Mesenchymal stem cell (in vitro differentiated cells and primary cell): ENCODE results near the gene GRIK4.

Experiments used
- DNase-seq: peaks from one replicate; pipeline ENCODE4 v3.0.0-alpha.2; 2013
- H2AFZ ChIP-seq: one replicate; pipeline ENCODE4 v1.6.1; 2013; ENCODE audit warnings: low read depth, mild to moderate bottlenecking, control low read depth, inconsistent platforms, low read length, moderate library complexity
- H2AK5ac ChIP-seq: 2 replicates; pipeline ENCODE4 v1.6.1; 2013; ENCODE audit warnings: low read length, moderate library complexity, mild to moderate bottlenecking, inconsistent platforms; ENCODE audit not compliant: severe bottlenecking
- H2BK120ac ChIP-seq: one replicate; pipeline ENCODE4 v1.6.1; 2013; ENCODE audit warnings: low read depth, mild to moderate bottlenecking, inconsistent platforms, low read length, moderate library complexity
- H2BK12ac ChIP-seq, 2 experiments: one replicate each; pipeline ENCODE4 v1.6.1; 2013; ENCODE audit warnings: inconsistent platforms in 2 of 2, low read length in 2 of 2, mild to moderate bottlenecking in 2 of 2, moderate library complexity in 2 of 2, control low read depth in 1 of 2
- H2BK15ac ChIP-seq: one replicate; pipeline ENCODE4 v1.6.1; 2013; ENCODE audit warnings: mild to moderate bottlenecking, low read depth, inconsistent platforms; ENCODE audit not compliant: poor library complexity, severe bottlenecking
- H2BK5ac ChIP-seq: 2 replicates; pipeline ENCODE4 v1.6.1; 2013; ENCODE audit warnings: low read depth, mild to moderate bottlenecking, low read length, control low read depth, inconsistent platforms; ENCODE audit not compliant: poor library complexity, severe bottlenecking
- H3K14ac ChIP-seq, 2 experiments: one replicate each; pipeline ENCODE4 v1.6.1; 2013; ENCODE audit warnings: inconsistent platforms in 2 of 2, low read length in 2 of 2, control low read depth in 1 of 2, mild to moderate bottlenecking in 1 of 2, moderate library complexity in 1 of 2
- H3K18ac ChIP-seq, 2 experiments: one replicate each; pipeline ENCODE4 v1.6.1; 2013; ENCODE audit warnings: inconsistent platforms in 2 of 2, low read length in 2 of 2, control low read depth in 1 of 2, low read depth in 1 of 2, mild to moderate bottlenecking in 1 of 2
- H3K23ac ChIP-seq, 2 experiments: one replicate each; pipeline ENCODE4 v1.6.1; 2013; ENCODE audit warnings: inconsistent platforms in 2 of 2, low read length in 2 of 2, mild to moderate bottlenecking in 2 of 2, moderate library complexity in 2 of 2, control low read depth in 1 of 2
- H3K27ac ChIP-seq: 2 replicates; pipeline ENCODE4 v1.5.1; 2013; ENCODE audit warnings: mild to moderate bottlenecking, moderate library complexity, low read length, control low read depth, inconsistent platforms; ENCODE audit not compliant: poor library complexity, severe bottlenecking
- H3K27me3 ChIP-seq, 2 experiments: 2 replicates each; pipeline versions ENCODE4 v1.6.1 to v1.7.0; 2013; ENCODE audit warnings: low read length in 2 of 2, mild to moderate bottlenecking in 2 of 2, moderate library complexity in 2 of 2, control low read depth in 1 of 2, inconsistent platforms in 1 of 2; ENCODE audit not compliant: control insufficient read depth in 1 of 2, insufficient read depth in 1 of 2
- H3K36me3 ChIP-seq, 2 experiments: 2 replicates each; pipeline versions ENCODE4 v1.6.1 to v1.7.0; 2013; ENCODE audit warnings: low read length in 2 of 2, control low read depth in 1 of 2, inconsistent platforms in 1 of 2, low read depth in 1 of 2, mild to moderate bottlenecking in 1 of 2; ENCODE audit not compliant: insufficient read depth in 2 of 2, control insufficient read depth in 1 of 2
- H3K4ac ChIP-seq, 2 experiments: one replicate each; pipeline ENCODE4 v1.6.1; 2013; ENCODE audit warnings: inconsistent platforms in 2 of 2, low read length in 2 of 2, mild to moderate bottlenecking in 2 of 2, moderate library complexity in 2 of 2, control low read depth in 1 of 2, low read depth in 1 of 2
- H3K4me1 ChIP-seq: 2 replicates; pipeline ENCODE4 v1.6.1; 2013; ENCODE audit warnings: low read depth, low read length, control low read depth; ENCODE audit not compliant: control insufficient read depth, insufficient read depth
- H3K4me2 ChIP-seq: 2 replicates; pipeline ENCODE4 v1.6.1; 2013; ENCODE audit warnings: low read length, mild to moderate bottlenecking, inconsistent platforms; ENCODE audit not compliant: poor library complexity, severe bottlenecking
- H3K4me3 ChIP-seq, 2 experiments: 2 replicates each; pipeline versions ENCODE4 v1.5.1 to v1.7.0; 2013; ENCODE audit warnings: low read length in 2 of 2, mild to moderate bottlenecking in 2 of 2, control low read depth in 1 of 2, low read depth in 1 of 2; ENCODE audit not compliant: insufficient read depth in 1 of 2
- H3K79me1 ChIP-seq: replicated peaks from 2 replicates; pipeline ENCODE4 v1.6.1; 2013; ENCODE audit warnings: mild to moderate bottlenecking, control low read depth, low read length, inconsistent platforms; ENCODE audit not compliant: poor library complexity, severe bottlenecking
- H3K9ac ChIP-seq: 2 replicates; pipeline ENCODE4 v1.7.0; 2013; ENCODE audit warnings: mild to moderate bottlenecking, low read length, moderate library complexity
- H3K9me3 ChIP-seq: 2 replicates; pipeline ENCODE4 v1.7.0; 2013; ENCODE audit warnings: mild to moderate bottlenecking, low read length; ENCODE audit not compliant: control insufficient read depth
- H4K8ac ChIP-seq: one replicate; pipeline ENCODE4 v1.6.1; 2013; ENCODE audit warnings: inconsistent platforms, mild to moderate bottlenecking, low read length, moderate library complexity
- H4K91ac ChIP-seq: one replicate; pipeline ENCODE4 v1.6.1; 2013; ENCODE audit warnings: mild to moderate bottlenecking, low read length, inconsistent platforms
- WGBS: methylation state at CpG from one replicate; pipeline ENCODE4 v1.1.7; 2013; ENCODE audit warnings: mixed read lengths; 5-methylcytosine and 5-hydroxymethylcytosine counted together

Gene GRIK4

DNA sequence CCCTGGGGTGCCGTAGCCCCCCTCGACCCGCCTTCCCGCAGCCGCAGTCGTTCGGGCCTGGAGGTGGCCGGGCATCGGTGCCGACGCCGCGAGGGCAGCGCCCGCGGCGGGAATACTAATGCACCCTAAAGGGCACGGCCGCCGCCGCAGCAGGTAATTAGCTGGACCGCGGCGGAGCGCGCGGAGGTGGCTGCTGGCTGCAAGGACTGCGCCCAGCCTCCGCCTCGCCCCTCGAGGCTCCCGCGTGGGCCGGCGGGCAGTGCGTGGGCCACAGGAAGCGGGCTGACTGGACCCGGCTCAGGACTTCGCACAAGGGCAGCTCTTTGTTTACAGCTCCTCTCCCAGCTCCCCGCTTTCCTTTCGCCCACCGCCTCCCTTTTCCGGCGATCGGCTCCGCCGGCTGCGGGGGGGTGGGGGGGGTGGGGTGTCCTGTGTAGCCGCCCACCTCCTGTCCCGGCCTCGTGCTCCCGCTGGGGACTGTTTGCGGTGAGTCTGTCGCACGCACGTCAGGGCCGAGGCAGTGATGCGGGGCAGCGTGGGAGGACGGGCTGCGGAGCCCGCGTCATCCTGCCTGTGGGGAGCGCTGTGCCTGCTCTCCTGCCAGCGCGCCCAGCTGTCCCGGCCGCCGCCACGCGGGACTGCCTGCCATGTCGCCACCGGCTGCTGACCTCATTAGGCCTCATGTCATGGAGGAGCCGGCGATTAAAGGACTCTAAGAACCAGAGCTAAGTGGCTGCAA is 53.2 kb downstream of the GRIK4 start:
- Histone ChIP-seq H3K79me1 (no peaks in the 10 kb centered on the region), H3K14ac (peak overlapping the region in 1 of 2 experiments; percentile 64), H4K8ac (peak overlapping the region; percentile 90), H2BK15ac (peak overlapping the region; percentile 3), H3K9me3 (no peaks in the 10 kb centered on the region), H3K9ac (peak overlapping the region; percentile 61), H3K36me3 (no peaks in the 10 kb centered on the region), H2BK120ac (no peak overlapping the region), H3K4me1 (peaks cover 19% of the 10 kb centered on the region), H2AFZ (peak overlapping the region; percentile 58), H3K4me2 (peak overlapping the region; percentile 96), H3K18ac (peak overlapping the region; percentile 30 to 84), H2AK5ac (no peak overlapping the region), H2BK5ac (no peak overlapping the region), H3K23ac (peak overlapping the region in 1 of 2 experiments; percentile 11), H3K4me3 (peak overlapping the region; percentile 55 to 64), H3K27me3 (peaks cover 26 to 31% of the 10 kb centered on the region in 2 experiments), H3K27ac (no peak overlapping the region), H4K91ac (peak overlapping the region; percentile 61), H2BK12ac (peak overlapping the region in 1 of 2 experiments; percentile 67), H3K4ac (peak overlapping the region; percentile 40 to 67)
- peak; percentile 88 for DNase-seq
- under 1% methylated on average over 62 of the region's 75 CpGs for WGBS

DNA sequence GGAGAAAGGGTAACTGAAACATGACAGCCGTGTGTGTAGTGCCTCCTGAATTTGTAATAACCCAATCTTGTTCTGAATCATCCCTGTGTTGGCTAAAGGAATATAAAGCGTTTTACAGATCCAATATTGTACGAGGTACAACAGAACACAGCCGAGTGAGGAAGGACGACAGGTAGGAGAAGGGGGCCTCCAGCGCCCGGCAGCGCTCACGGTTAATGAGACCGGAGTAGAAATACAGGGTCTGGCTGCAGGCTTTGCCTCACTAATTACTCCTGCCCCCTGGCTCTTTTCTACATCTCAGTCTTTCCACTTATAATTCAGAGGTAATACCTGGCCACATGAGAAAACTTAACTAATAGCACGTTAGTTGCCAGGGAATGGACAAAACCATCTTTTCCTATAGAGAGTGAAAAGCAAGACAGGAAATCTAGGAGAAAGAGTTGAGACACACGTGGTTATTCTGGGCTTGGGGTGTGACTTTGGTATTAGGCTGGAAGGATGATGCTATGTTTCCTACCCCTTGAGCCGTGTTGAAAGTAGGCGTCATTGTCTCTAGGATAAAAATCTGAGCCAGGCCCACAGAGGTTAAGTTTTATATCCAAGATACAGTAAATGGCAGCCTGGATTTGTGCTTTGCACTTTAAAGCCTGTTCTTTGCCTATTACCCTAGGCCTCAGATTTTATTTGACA is 54.1 kb downstream of the GRIK4 start:
- no peaks in the 10 kb centered on the region for H3K36me3 ChIP-seq
- H2AK5ac ChIP-seq: no peak overlapping the region
- H3K23ac ChIP-seq: no peak overlapping the region
- H3K4ac ChIP-seq: no peak overlapping the region
- WGBS: 56% methylated on average over 14 of the region's 14 CpGs
- peaks cover 26 to 34% of the 10 kb centered on the region in 2 experiments for H3K27me3 ChIP-seq
- H2BK5ac ChIP-seq: no peak overlapping the region
- peaks cover 19% of the 10 kb centered on the region for H3K4me1 ChIP-seq
- H3K27ac ChIP-seq: no peak overlapping the region
- no peak overlapping the region for H2BK12ac ChIP-seq
- peak overlapping the region; percentile 43 for H3K9ac ChIP-seq
- H3K9me3 ChIP-seq: no peaks in the 10 kb centered on the region
- H3K4me2 ChIP-seq: no peak overlapping the region
- H2AFZ ChIP-seq: no peak overlapping the region
- no peak overlapping the region for H4K91ac ChIP-seq
- no peak overlapping the region for H3K14ac ChIP-seq
- H2BK120ac ChIP-seq: no peak overlapping the region
- DNase-seq: peak; percentile 40
- H3K79me1 ChIP-seq: no peaks in the 10 kb centered on the region
- H4K8ac ChIP-seq: no peak overlapping the region
- no peak overlapping the region for H2BK15ac ChIP-seq
- no peak overlapping the region for H3K18ac ChIP-seq
- no peak overlapping the region for H3K4me3 ChIP-seq

DNA sequence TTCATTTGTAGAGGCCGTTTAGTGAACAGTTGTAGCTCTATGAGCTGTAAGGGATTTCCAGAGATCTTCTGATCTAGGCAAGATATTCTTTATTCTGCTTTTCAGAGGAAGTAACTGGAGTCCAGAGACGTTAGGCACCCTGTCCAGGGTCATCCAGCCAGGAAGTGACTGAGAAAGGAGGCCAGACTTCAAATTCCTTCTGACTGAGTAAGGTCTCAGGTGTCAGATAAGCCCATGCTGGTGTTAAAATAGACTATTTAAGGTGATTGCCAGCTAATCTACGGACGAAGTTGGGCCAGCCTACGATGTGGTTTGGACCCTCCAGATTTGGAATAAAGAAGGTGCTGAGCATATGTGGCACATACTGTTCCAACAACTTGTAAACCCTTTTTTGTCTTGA is 54.6 kb downstream of the GRIK4 start:
- H3K27me3 ChIP-seq: peaks cover 29 to 35% of the 10 kb centered on the region in 2 experiments
- no peaks in the 10 kb centered on the region for H3K79me1 ChIP-seq
- WGBS: 37% methylated on average over 5 of the region's 5 CpGs
- H2BK15ac ChIP-seq: no peak overlapping the region
- no peak overlapping the region for H3K4me2 ChIP-seq
- no peak overlapping the region for H2BK12ac ChIP-seq
- no peak overlapping the region for H2BK120ac ChIP-seq
- H3K36me3 ChIP-seq: no peaks in the 10 kb centered on the region
- no peak overlapping the region for H4K8ac ChIP-seq
- no peak overlapping the region for H3K4ac ChIP-seq
- H3K18ac ChIP-seq: no peak overlapping the region
- no peak overlapping the region for H4K91ac ChIP-seq
- no peak overlapping the region for H3K23ac ChIP-seq
- H2BK5ac ChIP-seq: no peak overlapping the region
- no peak overlapping the region for H3K4me3 ChIP-seq
- no peak for DNase-seq
- H3K9me3 ChIP-seq: no peaks in the 10 kb centered on the region
- H3K9ac ChIP-seq: peak overlapping the region; percentile 1
- peaks cover 19% of the 10 kb centered on the region for H3K4me1 ChIP-seq
- H3K27ac ChIP-seq: no peak overlapping the region
- no peak overlapping the region for H2AK5ac ChIP-seq
- H3K14ac ChIP-seq: no peak overlapping the region
- H2AFZ ChIP-seq: no peak overlapping the region

DNA sequence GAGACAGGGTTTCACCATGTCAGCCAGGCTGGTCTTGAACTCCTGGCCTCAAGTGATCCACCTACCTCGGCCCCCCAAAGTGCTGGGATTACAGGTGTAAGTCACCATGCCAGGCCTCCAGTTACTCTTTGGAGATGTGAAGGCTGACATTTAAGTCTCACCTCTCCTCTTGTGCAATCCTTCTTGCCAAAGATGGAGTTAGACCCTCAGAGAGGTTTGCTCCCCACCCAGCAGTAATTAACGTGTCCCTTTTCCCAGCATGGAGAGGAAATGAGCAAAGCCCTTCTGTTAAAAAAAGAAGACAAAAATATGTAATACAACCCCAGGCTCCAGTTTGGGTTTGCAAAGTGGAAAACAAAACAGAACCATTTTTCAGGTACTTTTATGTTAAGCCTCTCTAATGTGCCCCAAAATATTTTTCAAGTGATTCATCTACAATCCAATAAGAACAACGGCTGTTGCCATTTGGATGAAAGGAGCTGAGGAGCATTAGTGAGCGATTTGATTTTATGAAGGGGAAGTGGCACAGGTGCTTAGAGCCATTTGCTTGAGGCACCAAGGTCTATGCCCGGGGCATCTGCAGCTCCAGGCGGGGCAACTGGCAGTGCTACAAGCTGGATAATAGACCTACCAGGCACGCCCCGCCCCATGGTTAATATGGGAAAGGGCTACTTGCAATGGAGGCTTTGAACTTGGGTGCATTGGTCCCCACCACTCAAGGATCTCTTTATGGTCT is 57.2 kb downstream of the GRIK4 start:
- Histone ChIP-seq H3K79me1 (no peaks in the 10 kb centered on the region), H2AK5ac (no peak overlapping the region), H3K4me3 (no peak overlapping the region), H3K9me3 (no peaks in the 10 kb centered on the region), H3K27ac (no peak overlapping the region), H2AFZ (no peak overlapping the region), H3K36me3 (no peaks in the 10 kb centered on the region), H3K27me3 (peaks cover 17 to 39% of the 10 kb centered on the region in 2 experiments), H4K91ac (no peak overlapping the region), H4K8ac (no peak overlapping the region), H2BK120ac (no peak overlapping the region), H2BK15ac (no peak overlapping the region), H3K14ac (no peak overlapping the region), H3K4ac (no peak overlapping the region), H3K9ac (no peak overlapping the region), H2BK5ac (no peak overlapping the region), H3K23ac (no peak overlapping the region), H3K18ac (no peak overlapping the region), H3K4me2 (no peak overlapping the region), H3K4me1 (peaks cover 17% of the 10 kb centered on the region), H2BK12ac (no peak overlapping the region)
- no peak for DNase-seq
- 90% methylated on average over 6 of the region's 8 CpGs for WGBS
